Activated T-helper 1 cell treated with anti-CD3 and anti-CD28 coated beads, Interleukin-2, amount 50 U/mL, for 16 hours (primary cell): ENCODE measurements around the gene JMJD6.
A peak's percentile ranks its signal among the peaks of the same experiment; 100 is the strongest.

Experiments used
- DNase-seq, 2 donors: peaks; one replicate each; pipeline ENCODE4 v3.0.0-alpha.2; 2020; ENCODE audit warnings: low read depth in 1 of 2, low spot score in 1 of 2

JMJD6 gene

DNA sequence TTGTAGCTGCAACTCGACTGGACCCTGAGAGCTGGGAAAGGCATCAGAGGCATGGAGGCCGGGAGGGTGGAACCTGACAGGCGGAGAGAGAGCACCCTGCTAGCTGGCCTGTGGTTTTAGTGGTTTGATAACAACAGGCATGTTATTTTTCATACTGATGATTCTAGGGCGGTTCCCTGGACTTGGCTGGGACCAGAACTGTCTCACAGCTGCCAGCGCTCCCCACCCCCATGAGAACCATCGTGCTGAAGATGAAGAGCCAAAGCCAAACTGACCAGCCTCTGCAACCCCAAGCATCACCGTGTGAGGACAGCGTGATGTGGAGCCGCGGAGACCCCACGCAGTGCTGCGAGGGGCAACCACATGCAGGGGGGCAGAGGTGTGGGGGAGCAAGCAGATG, 44.1 kb downstream of the JMJD6 start:
- no peak for DNase-seq

DNA sequence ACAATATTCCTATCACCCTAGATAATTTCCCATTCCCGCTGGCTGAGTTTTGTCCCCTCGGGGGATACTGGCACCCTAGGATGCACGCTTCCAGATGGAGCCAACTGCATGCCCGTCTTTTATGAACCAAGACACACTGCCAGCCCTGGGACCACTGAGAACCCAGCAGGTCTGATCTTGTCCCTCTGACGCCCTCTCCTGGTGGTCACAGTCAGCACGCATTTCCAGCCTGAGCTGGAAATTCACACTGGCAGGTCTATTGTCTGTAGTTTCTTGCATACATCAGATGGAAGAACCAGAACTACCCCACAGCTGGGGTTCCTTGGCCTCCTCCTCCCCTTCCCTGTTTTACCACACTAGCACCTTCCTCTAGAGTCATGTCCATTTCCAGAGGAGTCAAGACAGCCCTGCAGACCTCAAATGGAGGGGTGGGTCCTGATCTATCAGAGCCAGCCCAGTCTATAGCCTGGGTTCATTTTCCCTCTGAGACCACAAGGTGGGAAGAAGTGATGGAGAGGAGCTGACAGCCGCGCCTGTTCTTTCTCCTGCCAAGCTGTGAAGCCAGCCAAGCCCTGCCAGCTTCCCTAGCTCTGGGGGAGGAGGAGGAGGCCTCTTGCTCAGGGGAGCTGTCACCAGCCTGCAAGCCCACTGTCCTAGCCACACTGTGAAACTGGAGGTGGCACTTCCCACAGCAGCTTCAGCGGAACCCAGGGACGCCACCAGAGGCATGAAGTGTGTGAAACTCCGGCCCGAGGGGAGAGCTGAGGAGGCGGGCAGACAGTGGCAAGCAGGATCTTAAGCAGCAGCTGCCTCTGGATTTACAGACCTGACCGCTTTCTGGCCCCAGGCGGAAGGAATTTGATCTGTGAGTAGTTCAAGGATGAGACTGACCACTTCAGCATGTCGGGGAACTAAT, 44.9 kb downstream of the JMJD6 start:
- DNase-seq = peak; percentile 21 to 45

DNA sequence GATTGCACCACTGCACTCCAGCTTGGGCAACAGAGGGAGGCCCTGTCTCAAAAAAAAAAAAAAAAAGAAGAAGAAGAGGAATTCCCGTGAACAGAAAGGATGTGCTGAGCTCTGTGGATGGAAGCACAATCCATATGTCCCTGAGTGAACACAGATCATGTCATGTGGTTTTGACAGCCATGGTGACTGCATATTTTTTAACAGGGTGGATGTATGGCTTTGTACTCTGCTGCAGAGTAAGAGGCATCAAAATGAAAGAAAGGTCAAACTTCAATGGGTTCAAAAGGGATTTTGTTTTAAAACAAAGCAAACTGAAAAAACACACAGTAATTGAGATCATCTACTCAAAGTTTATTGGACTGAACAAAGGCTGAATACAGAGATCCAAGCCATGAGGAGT, 47.2 kb downstream of the JMJD6 start:
- DNase-seq = no peak

DNA sequence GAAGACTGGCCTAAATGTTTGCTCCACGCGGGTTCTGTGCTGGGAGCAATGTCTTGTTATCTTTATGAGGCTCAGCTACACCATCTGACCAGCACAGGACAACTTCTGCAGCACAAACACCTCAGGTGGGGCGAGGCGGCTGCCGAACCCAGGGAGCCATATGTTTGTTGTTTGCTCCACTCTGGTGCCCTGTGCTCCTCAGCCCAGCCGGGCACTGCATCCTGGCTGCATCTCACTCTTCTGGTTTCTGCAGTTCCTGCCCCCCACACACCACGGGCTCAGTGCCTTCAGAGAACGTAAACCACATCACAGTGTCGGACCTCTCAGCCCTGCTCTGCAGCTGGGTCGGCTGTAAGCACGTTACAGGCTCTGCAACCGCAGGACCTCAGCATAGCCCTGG, 48.1 kb downstream of the JMJD6 start:
- no peak for DNase-seq

DNA sequence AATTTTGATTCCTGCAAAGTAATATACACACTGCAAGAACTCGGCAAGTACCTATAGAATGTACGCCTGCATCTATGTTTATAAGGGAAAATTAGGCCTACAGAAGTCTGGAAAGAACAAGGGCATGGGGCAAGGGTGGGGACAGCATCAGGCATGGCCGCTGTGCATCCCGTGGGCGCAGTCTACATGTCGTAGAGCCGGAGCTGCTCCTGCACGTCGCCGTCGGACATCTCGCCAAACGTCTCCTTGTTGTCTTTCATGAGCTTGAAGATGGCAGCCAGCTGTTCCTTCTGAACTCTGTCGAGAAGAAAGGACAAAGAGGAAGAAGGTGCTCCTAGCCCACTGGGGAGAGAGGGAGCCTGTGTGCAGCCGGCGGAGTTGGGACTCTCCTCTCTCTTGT, 49.0 kb downstream of the JMJD6 start:
- no peak for DNase-seq

DNA sequence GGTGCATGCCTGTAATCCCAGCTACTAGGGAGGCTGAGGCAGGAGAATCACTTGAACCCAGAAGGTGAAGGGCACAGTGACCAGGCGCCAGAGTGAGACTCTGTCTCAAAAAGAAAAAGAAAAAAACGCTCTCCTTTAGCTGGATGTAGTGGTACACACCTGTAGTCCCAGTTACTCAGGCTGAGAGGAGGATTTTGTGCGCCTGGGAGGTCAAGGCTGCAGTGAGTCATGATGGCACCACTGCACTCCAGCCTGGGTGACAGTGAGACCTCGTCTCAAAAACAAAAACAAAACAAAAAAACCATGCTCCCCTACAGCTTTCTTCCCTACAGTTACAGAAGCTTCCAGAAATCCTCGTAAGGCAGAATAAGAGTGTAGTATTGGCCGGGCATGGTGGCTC, 49.8 kb downstream of the JMJD6 start:
- DNase-seq = no peak

DNA sequence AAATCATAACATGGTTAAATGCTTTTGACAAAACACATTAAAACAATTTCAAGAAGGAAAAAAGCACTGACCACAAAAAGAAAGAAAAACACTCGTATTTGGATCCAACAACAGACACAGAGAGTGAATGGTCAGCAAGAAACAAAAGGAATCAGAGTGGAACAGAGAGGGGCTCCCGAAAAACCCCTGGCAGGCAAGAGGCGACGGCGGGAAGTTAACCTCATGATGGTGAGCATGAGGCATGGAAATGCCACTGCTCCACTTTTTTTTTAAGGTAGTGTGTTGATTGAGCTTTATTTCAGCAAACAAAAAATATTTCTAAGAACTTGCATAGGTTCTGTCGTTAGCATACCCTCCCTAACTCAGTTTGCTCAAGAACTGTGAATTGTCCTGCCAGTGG, 50.8 kb downstream of the JMJD6 start:
- no peak for DNase-seq

DNA sequence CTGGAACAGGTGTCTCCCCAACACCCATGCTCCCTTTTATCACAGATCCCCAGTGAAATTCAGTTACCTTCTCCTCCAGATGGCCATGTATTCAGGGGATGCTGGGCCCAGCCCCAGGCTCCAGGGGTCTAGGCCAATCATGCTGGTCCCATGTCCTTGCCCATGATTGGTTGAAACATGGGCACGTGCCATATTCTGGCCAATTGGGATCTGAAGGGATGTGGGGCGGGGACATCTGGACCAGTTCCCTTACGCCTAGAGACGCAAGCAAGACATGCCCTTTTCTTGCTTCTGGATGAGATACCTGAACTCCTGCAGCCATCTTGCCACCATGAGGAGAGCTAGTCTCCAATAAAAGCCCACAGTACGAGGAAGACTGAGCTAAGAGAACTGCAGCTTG, 51.8 kb downstream of the JMJD6 start:
- DNase-seq = no peak

DNA sequence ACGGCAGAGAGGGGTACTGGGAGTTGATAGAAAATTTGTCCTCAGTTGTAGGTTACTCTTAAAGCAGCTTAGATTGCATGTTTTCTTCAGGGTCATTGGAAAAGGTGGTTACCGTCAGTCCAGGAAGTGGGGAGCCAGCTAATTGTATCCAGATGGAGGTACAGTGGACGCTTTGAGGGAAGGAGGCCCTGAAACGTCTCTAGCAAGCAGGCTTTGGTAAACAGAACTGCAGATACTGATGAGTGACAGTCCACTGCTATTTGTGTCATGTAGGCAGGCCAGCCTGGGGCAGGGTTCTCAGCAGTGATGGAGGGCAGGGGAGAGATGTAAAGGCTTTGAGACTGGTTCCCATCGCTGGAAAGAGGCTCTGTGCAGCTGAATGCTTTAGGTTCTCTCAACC, 52.7 kb downstream of the JMJD6 start:
- DNase-seq = no peak

DNA sequence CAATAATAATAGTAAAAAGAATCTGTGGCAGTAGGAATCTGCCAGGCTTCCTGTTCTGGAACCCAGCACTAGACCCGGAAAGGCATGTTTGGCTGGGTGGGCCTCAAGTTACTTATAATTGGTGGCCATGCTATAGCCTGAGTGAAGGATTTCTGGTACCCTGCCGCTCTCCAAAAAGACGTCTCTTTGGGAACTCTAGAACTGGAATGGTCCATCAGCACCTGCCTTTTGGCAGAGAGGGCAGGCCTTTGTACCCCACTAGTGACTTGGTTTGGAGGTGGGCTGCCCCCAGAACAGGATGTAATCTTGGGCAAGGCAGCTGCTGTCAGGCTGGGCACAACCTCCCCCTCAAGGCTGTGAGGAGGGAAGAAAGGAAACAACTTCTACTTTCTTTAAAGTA, 53.5 kb downstream of the JMJD6 start:
- DNase-seq = no peak

DNA sequence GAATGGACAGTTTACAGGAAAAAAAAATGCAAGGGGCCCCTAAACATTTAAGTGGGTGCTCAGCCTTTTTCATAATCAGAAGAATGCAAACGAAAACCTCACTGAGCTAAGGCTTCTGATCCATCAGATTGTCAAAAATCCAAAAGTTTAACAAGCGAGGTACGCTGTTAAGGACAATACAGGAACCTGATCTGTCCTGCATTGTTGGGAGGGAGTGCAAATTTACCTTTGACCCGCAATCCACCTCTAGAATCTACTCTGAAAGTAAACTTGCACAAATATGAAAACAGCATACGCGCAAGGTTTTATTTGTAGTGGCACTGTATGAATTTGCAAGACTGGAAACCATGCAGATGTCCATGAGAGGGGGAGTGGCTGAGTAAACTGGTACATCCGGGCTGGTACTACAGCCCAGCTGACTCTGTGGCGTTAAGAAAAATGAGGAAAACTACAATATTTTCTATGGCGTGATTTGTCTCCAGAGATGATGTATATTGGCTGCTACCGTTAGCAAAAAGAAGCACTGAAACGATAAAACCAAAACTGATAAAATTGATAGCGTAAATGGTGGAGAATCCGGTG, 54.0 kb downstream of the JMJD6 start:
- DNase-seq = no peak

DNA sequence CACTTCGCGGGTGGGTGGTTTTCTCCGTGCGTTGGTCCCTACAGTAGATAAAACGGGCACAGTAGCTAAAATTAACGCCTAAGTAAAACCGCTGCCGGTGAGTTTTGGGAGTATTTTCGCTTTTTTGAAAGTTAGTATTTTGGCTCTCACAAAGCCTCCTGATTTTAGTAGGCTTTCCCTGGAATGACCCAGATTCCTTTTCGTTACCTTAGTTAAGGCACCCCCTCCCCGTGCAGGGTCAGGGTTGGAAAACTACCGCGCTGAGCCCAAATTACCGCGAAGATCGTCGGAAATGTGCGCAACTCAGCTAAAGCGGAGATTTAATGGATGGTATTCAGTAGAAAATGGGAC, 54.5 kb downstream of the JMJD6 start:
- DNase-seq = no peak

DNA sequence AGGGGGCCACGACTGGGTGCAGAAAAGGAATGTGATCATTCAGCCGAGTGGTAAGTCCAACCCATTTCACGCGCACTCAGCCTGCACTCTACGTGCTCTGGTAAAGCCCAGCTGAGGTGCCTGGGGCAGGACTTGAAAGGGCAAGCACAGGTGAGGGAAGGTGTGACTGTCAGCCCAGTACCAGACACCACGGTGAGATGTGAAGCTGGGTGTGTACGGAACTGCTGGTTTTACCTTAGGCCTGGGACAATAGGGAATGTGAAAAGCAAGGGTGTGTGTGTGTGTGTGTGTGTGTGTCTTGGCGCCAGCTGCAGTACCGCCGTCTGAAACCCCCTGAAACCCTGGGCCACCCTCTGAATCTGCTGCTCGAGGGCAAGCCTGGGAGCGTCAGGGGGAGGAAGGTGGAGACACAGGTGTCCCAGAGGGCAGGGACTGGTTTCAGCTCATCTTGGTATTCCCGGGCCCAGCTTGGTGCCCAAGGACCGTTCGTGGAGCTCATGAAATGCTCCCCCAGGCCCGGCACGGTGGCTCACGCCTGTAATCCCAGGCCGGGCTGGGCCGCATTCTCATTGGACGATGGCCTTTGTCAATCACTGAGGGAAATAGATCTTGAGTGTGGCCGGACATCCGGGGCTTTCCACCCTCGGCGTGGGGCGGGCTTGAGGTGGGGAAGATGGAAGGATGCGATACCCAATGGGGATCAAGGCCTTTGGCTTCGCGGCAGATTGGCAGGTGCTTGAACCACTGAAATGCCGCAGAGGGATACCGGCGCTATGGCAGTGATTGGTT, 55.1 kb downstream of the JMJD6 start:
- peak; percentile 97 for DNase-seq

DNA sequence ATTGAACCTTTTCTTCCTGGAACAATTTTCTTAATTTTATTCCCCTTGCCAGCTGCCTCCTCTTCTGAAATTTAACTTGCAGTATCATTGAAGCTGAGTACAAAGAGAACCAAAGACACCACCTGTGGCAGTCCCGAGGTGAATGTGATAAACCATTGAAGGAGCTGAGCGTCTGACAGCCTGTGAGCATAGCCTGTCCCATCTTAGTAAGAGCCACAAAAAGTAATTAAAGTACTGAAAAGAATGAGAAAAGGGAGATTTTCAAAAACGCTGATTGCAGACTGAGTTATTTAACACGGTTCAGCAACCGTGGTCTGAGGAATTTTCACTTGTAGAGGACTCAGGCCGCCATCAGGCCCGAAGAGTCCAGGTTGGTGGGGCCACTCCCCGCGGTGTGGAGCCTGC, 55.7 kb downstream of the JMJD6 start:
- no peak for DNase-seq

DNA sequence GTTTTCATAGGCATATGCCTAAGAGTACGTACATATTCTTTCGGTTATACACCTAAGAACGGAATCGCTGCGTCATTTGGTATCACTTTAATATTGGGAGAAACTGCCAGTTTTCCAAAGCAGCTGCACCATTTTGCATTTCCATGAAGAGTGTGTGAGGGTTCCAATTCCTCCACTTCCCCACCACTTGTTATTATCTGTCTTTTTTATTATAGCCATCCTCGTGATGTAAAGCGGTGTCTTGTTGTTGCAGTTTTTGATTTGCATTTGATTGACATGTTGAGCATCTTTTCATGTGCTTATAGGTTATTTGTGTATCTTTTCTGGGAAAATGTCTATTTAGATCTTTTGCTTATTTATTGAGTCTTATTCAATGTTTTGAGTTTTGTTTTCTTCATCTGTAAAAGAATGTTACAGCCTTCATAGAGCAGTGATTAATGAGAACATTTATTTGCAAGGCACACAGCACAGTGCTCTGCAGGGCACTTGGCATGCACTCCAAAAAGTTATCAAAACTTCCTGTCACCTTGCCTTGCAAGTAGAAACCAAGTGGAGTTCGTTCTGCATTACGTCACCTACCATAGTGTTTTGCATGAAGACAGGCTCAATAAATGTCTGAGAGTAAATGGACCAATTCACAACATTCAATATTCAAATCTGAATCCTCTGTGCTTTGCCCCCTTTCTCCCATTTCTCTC, 56.2 kb downstream of the JMJD6 start:
- no peak for DNase-seq
